IPS DF 19.7 (cell line): ENCODE measurements around the gene THAP5.

ENCODE experiments used
- DNase-seq: peaks from one replicate; pipeline ENCODE4 v3.0.0-alpha.2; 2013; ENCODE audit warnings: low read depth, low spot score

The THAP5 gene, protein sequence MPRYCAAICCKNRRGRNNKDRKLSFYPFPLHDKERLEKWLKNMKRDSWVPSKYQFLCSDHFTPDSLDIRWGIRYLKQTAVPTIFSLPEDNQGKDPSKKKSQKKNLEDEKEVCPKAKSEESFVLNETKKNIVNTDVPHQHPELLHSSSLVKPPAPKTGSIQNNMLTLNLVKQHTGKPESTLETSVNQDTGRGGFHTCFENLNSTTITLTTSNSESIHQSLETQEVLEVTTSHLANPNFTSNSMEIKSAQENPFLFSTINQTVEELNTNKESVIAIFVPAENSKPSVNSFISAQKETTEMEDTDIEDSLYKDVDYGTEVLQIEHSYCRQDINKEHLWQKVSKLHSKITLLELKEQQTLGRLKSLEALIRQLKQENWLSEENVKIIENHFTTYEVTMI

DNA sequence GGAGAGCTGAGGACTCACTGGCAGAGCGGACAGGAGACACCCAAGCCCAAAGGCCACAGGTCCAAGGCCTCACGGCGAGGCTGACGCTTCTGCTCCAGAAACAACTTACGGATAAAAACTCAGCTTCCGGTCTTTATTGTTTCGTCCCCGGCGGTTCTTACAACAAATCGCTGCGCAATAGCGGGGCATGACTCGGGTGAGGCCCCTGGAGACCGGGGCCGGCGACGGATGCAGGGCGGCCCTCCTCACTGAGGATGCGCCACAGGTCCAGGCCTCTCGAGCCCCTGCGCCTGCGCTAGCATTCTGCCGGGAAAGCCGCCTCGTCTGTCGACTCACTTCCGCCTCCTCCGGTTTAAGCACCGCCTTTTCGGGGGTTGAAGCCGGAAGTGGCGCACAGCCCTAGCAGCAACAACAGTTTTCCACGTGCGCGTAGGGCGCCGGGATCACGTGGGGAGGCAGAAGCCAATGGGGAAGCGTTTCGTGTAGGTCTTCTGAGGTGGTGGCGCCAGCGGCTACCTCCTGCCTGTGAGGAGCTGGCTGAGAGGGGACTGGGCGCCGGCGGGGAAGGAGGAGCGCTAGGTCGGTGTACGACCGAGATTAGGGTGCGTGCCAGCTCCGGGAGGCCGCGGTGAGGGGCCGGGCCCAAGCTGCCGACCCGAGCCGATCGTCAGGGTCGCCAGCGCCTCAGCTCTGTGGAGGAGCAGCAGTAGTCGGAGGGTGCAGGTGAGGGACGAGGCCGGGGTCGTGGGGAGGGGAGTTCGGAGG lies at the start of gene THAP5, which contains the start of gene DNAJB9:
Gene THAP5 (minus strand): TSS at position 326 of the 765 bp plus-strand sequence. CDS start 137 bp downstream, at position 189.
Gene DNAJB9 (plus strand): TSS at position 494 of the 765 bp plus-strand sequence. CDS start 1,853 bp downstream, outside the sequence.
- DNase-seq: peak; percentile 98

DNA sequence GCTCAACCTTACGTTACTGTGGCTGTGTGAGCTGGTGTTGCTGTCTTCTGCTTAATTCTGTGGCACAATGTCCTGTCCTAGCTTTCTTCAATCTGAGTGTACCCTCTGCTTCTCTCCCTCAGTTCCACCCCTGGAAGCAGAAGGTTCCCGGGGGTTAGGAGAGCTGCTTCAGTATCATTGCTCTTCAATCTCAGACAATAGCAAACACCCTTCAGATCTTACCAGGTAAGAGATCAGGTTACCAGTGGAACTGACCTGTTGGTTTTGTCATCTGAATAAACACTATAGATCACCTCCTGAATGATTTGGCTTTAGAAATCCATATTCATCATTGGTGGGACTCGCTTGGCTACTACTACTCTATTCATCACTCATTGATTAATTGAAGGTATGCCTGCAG lies 48.5 kb upstream of the THAP5 start:
- DNase-seq: no peak

DNA sequence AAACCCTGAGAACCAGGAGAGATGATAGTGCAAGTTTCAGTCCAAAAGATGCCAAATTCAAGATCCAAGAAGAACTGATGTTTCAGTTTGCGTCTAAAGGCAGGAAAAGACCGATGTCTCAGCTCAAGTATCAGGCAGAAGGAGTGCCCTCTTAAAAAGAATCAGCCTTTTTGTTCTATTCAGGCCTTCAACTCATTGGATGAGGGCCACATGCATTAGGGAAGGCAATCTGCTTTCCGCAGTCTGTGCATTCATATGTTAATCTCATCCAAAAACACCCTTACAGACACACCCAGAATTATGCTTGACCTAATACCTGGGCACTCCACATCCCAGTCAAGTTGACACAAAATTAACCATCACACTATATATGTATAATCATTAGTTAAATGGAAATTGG lies 45.4 kb upstream of the THAP5 start:
- no peak for DNase-seq

DNA sequence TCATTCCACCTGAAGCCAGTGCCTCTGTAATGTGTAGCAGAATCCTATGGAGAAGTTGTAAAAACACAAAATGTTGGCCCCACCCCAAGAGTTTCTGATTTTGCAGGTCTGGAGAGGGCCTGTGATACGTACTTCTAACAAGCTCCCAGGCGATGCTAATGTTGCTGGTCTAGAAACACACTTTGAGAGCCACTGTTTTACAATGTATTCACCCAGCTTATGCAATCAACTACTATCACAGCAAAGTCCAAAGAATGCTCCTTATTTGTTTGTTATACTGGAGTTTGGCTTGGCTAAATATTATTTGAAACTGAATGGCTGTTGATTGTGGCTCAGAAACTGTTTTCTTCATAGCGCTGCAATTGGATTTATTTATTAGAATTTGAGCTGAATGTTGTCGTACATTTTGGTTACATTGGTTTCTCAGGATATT lies 44.5 kb upstream of the THAP5 start:
- DNase-seq: no peak

DNA sequence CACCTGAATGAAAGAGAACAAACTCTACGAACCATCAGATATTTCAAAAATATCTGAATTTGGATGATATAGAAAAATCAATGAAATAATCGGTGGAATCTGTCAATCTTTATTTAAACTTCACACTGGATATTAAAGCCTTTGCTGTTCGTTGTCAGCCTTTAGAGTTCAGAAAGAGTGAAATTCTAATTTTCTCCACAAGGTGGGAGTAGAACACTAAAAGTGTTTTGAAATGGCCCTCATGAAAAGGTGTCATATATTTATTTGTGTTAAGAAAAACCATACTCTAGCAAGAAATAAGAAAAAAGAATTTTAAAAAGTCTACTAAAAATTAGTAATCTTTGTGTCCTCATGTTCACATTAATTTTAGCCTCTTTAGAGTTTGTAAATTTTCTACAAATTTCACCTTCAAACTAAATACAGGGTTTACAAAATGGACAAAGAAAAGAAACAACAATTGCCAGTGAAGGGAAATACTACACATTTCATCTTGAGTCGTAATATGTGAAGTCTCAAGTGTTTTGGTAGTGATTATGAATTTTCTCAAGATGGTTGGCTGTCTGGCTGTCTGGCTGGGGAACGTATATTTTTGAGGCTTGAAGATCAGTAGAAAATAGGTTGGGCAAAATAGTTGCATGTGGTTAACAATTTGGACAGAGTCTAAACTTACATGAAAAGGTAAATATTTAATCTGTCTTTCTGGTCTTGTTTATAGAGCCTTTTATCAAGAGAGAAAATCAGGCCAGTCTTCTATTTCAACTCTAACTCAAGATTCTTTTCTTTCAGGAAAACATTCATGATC lies 43.8 kb upstream of the THAP5 start:
- no peak for DNase-seq

DNA sequence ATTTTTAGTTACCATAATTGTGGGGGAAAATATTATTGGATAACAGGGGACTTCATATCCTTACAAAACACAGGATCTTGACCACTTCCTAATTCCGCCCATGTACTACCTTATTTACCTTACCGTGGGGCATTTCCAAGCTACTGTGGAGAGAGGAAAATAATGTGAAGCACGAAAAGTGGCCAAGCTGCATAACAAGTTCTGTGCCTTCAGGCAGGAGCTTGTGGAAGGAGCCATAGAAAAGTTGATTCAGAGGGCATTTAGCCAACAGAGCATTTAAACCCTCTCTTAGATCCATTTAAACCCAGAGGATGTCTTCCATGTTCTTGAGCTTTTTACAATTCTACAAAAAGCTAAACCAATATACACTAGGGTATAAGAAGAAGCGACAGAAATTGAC lies 41.8 kb upstream of the THAP5 start:
- no peak for DNase-seq

DNA sequence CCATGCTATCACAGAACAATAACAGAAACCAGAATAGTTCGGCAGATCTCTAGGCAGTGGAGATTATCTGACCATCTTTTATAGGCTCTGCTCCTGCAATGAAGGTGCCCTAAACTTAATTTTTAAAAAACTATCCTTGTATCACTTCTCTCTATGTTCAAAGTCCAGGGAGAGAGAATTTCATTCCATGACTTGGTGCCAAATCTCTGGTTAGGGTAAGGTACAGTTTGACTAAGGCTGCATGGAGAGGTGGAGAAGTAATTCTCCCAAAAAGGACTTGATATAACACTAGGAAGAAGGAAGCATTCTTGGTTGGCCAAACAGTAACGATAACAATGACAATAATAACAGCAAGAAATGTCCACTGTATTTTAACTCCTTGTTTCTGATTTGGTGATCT lies 40.1 kb upstream of the THAP5 start:
- no peak for DNase-seq

DNA sequence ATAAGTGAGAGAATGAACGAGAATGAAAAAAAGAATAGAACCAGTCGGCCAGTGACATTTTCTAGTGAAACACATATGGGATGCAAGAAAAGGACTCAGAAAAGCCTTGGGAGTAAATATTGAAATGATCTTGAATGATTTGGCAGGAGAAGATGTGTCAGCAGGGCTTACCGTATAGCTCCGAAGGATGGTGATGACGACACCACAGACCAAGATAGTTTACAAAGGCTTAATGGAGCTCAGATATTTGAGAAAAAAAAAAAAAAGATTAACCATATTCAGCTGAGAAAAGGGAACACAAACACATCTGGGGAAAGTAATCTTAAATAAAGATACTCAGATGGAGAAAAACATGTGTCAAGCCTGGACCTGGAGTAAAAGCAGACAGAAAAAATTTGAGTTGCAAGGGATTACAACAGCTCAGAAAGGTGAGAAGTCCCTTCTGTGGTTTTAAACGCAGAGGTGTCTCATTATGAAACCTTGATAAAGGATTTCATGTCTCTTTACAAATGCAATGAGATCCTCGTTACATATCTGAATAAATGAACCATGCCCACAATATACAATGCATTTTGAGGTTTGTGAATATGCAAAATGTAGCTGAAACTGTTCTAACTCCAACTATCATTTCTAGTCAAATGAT lies 36.2 kb upstream of the THAP5 start:
- DNase-seq: no peak

DNA sequence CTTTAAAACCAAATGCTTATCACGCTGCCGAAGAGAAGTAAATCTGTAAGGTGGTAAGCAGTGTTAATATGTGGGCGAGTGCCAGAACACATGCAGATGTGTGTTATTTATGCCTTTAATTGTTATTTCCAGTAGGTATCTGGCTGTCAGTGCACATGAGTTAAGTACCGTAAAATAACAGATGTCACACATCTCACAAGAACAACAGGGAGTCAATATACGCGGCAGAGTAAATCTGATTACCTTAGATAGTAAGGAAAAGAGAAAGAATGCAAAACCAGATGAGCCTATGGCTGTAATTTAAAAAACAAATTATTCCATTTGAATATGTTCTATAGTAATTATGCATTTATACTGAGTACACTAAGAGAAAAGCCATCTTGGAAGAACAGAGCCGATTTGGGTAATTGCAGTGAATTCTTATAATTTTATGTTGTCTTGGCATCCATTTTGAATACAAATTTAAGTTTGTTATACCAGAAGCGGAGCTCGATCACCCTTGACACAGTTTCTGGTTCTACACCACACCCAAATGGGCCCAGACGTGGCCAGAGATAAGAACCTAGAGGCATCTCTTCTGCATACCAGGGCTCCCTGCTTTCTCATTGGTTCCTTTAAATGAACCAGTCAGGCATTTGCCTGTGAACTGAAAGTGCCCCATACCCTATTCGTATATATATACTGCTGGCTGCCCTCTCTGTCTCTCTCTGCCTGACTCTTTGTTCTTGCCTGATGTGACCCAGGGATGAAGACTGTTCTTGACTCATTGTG lies 35.0 kb upstream of the THAP5 start:
- DNase-seq: no peak

DNA sequence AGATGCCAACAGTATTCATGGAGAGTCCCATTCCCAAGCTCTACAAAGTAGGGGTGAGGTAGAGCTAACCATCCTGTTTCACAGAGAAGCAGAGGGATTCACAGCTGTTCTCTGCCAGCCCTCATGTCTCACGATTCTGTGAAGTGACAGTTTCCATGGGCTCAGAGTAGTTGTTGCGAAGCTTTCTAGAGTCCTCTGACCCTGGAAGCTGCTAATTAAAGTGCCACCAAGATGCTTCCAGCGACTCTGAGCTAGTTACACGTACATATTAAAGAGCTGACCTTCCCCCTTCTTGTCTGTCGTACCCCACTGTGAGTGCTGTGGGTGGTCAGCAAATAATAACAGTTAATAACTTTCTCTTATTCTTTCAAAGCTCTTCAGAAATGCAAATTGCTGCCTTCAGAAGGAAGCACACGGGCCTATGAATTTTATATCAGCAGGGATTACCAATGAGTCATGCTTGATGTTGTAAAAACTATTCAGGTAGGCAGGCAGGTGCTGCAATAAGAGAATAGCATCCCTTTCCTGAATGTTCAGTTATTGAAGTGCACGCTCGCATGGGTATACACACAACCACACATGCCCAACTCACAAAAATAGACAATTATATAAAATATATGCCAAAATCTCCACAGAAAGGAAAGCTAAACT lies 34.3 kb upstream of the THAP5 start:
- DNase-seq: no peak

DNA sequence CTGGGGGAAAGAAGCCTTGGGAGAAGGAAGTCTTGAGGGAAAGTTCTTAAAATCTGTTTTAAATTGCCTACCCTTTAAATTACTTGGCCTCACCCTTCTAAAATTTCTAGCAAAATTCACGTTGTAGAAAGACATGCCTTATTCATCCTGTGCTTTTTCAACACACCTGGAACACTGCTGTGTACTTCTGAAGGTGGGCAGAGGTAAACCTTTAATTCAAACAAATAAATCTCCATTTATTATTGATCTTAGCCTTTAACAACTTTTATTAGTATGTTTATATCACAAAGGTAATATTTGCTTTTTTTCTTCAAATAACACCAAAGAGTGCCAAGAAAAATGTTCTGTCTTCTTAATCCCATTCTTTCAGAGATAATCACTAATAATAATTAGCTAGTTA lies 30.9 kb upstream of the THAP5 start:
- DNase-seq: no peak

DNA sequence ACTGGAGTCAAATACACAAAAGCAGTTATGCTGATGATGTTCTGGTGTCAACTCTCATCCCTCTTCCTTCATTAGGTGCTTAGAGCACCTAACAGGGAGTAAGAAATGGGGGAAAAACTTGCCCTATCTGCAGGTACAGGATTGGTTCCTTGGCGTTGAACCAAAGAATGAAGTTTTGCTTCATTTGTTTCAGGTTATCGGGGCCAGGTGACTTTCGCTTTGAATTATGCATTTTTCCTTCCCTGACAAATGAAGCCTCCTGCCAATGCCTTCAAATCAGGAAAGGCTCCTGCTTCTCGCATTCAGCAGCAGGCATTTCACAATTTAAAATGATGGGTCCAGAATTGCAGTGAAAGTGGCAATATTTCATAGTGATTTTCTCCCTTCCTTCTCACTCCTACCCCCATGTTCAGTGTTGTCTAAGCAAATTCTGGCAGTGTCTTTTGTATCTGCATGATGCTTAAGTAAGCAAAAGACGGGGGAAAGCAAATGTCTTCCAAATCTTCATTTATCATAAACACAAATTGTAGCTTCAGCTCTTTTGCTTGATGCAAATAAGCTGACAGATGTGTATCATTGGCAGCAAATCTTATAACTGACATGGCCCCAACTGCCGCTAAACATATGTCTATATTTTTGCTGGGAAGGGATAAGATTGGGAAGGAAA lies 29.5 kb upstream of the THAP5 start:
- no peak for DNase-seq

DNA sequence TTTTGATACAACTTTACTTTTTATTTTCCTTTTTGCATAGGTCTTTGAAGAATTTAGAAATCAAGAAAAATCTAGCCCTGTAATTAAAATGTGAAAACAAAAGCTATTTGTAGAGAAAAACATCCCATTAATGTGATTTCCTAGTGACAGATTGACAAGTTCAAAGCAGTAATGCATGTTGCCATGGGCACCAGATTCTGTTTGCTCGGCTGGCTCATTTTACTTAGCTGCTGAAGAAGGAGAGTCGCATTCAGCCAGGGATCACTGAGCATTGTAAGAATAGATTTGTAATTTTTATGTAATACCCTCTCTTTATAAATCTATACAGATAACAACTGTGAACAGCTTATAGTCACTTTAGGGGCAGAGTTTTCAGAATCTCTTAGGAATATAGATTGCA lies 28.6 kb upstream of the THAP5 start:
- DNase-seq: no peak

DNA sequence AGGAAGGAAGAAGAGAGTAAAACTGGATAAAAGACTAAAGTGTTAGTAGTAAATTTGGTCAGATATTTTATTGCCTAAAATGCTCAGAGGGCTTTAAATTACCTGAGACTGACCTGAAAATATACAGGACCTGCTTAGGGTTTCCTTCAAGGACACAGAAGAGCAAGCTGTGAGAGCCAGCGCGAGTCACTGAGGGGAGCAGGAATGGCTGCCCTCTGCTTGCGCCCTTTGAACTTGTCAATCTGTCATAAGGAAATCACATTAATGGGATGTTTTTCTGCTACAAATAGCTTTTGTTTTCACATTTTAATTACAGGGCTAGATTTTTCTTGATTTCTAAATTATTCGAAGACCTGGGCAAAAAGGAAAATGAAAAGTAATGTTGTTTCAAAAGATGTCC lies 27.1 kb upstream of the THAP5 start:
- DNase-seq: no peak

DNA sequence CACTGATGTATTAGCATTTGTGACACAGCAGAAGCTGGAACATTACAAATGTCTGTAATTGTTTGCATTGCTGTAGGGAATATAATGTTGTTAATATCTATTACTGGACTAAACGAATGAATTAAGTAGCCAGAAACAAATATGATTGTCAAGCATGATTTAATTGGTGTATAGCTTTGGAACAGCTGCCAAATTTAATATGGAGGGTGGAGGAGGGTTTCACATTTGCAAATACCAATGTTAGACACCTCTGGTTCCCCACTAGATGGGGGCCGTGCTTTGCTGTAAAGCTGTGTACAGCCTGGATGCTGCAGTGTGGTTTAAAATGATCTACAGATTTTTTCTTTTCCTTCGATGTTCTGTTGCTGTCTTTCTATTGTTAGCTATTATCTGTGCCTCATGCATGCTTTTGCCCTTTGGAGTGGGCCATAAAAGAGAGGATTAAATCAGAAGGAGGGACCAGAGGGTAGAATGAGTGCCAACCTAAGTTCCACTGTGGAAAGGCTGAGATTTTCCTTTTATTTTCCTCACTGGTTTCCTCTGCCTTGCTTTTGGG lies 23.2 kb upstream of the THAP5 start:
- no peak for DNase-seq

DNA sequence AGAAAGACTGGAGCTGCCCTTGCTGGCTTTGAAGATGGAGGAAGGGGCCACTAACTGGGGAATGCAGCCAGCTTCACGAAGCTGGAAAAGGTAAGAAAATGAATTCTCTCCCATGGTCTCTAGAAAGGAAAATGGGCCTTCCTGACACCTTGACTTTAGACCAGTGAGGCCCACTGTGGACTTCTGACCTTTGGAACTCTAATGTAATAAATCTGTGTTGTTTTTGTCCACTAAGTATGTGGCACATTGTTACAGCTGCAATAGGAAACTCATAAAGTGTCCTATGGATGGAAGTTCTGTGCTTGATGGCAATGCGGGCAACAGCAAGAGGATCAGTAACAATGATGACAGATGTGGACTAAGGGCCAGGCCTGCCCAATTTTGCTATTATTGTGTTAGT lies 21.1 kb upstream of the THAP5 start:
- DNase-seq: no peak

DNA sequence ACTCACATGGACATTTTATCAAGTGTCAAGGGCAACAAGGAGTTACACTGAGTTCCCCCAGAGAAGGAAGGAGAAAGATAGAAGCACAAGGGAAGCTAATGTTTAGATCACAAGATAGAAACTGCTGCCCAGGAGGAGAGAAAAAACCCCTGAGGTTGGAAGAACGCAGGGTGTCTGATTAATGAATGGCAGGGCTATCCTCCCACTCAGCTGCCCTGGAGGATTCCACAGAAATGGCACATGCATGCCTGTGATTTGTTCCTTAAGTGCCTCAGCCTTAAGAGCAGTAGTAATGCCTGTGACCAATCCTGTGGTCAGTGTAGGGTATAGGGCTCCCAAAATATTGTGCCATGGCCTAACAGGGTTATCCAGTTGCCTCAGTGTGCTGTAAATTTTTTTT lies 20.4 kb upstream of the THAP5 start:
- no peak for DNase-seq

DNA sequence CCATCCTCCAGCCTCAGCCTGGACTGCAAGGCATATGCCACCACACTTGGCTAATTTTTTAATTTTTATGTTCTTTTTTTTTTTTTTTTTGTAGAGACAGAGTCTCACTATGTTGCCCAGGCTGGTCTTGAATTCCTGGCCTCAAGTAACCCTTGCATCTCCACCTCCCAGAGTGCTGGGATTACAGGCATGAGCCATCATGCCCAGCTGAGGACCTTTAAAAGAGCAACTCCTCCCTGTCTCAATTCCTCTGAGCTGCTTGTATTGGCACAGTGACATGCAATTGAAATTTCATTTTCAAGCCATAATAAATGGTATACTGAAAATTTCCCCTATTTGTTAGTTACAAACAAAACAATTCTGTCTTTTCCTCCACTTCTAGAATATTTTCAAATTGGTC lies 19.7 kb upstream of the THAP5 start:
- DNase-seq: no peak

DNA sequence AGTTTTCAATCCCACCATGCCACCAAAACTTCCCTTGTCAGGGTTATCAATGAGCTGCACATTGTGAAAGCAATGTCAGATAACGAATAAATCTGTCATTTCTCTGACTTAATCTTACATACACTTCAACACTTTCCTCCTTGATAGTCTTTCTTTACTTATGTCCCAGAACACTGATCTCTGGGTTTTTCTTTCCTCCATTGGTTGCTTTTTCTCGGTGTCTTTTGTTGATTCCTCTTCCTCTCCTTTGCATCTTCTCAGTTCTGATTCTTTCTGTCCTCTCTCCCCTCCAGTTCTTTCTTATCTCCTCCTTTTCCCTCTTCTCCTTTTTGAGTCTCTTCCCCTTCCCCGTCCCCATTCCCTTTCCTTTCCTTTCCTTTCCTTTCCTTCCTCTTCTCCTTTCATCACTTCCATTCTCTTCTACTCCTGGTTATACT lies 16.8 kb upstream of the THAP5 start:
- DNase-seq: no peak
